K562 (cell line): ENCODE results near the gene TIMM50. TPM values are rescaled to one million over a fixed set of nuclear protein-coding genes. Genes with fewer than 3 reads are reported as not detected.

ENCODE experiments used
- CTCF ChIP-seq, 3 experiments: IDR thresholded peaks in 2 of 3; conservative IDR thresholded peaks in 1 of 3; 2 replicates each; pipeline ENCODE4 v1.5.1; 2011 to 2012; ENCODE audit warnings: low read length in 3 of 3, mild to moderate bottlenecking in 3 of 3, control low read depth in 2 of 3, improper control_type of control experiment in 1 of 3, inconsistent platforms in 1 of 3, low read depth in 1 of 3, mixed read lengths in 1 of 3, moderate library complexity in 1 of 3; ENCODE audit not compliant: insufficient read depth in 2 of 3
- E2F8 ChIP-seq: fragments of 450-650 bp; IDR thresholded peaks from 2 replicates; pipeline ENCODE4 v1.7.1; 2018; ENCODE audit warnings: mild to moderate bottlenecking, low read depth; ENCODE audit not compliant: partially characterized antibody
- FOXM1 ChIP-seq, 2 experiments: fragments of 450-650 bp in 1 of 2; sonication (generic) in 1 of 2; formaldehyde crosslinking in 1 of 2; IDR thresholded peaks; 2 replicates each; pipeline versions ENCODE4 v1.6.1 to v1.9.0; 2017 to 2022; ENCODE audit warnings: low read depth in 2 of 2, mild to moderate bottlenecking in 2 of 2, missing genetic modification reagents in 1 of 2, moderate library complexity in 1 of 2
- FUS ChIP-seq: fragments of 200-400 bp; formaldehyde crosslinking; optimal IDR thresholded peaks from 2 replicates; pipeline ENCODE3; 2017; ENCODE audit warnings: low read depth, low read length
- HOMEZ ChIP-seq: fragments of 250-450 bp; sonication (Bioruptor Pico); IDR thresholded peaks from 2 replicates; pipeline ENCODE4 v1.4.0; 2020; ENCODE audit warnings: mild to moderate bottlenecking, moderate library complexity
- KLF16 ChIP-seq: IDR thresholded peaks from 2 replicates; pipeline ENCODE4 v1.6.1; 2016; ENCODE audit warnings: antibody characterized with exemption
- MCM5 ChIP-seq: fragments of 450-650 bp; IDR thresholded peaks from 2 replicates; pipeline ENCODE4 v1.6.1; 2016; ENCODE audit warnings: low read depth
- MTA1 ChIP-seq: fragments of 450-650 bp; IDR thresholded peaks from 2 replicates; pipeline ENCODE4 v1.6.1; 2017; ENCODE audit warnings: borderline replicate concordance
- PRPF4 ChIP-seq: fragments of 200-400 bp; formaldehyde crosslinking; IDR thresholded peaks from one replicate; pipeline ENCODE4 v1.6.1; 2017; ENCODE audit warnings: low read length, low read depth, mild to moderate bottlenecking; ENCODE audit not compliant: insufficient read depth, poor library complexity, severe bottlenecking
- RAD51 ChIP-seq: fragments of 450-650 bp; IDR thresholded peaks from 2 replicates; pipeline ENCODE4 v1.7.1; 2016; ENCODE audit warnings: low read depth, mild to moderate bottlenecking, borderline replicate concordance
- RREB1 ChIP-seq: fragments of 250-450 bp; sonication (Bioruptor Pico); IDR thresholded peaks from 2 replicates; pipeline ENCODE4 v1.4.0; 2020
- SREBF1 ChIP-seq: fragments of 150-350 bp; IDR thresholded peaks from 2 replicates; pipeline ENCODE4 v1.6.1; 2014; ENCODE audit warnings: antibody characterized with exemption, low read depth, low read length, borderline replicate concordance
- polyA plus RNA-seq, 8 experiments: library from polyadenylated mRNA; depleted of rRNA in 4 of 8; stranded (reverse) in 5 of 8; unstranded in 3 of 8; fragments of >200 nt; fragmentation: Nextera tagmentation in 2 of 8; fragmentation: Illumina TruSeq in 1 of 8; extraction: Ambion mirVana in 2 of 8; extraction: Trizol in 1 of 8; gene quantifications; 2 replicates each; pipeline versions ENCODE4 v1.2.1 to v1.2.3, GENCODE V29; 2011 to 2014; ENCODE audit warnings: inconsistent platforms in 1 of 8, missing spikeins in 1 of 8
- total RNA-seq, 7 experiments: library from RNA; depleted of rRNA in 6 of 7; stranded (reverse); fragments of >200 nt in 6 of 7; fragmentation: Illumina TruSeq in 2 of 7; extraction: Trizol in 2 of 7; gene quantifications; 2 replicates each; pipeline versions ENCODE4 v1.2.1 to v1.2.3, GENCODE V29; 2011 to 2021; ENCODE audit warnings: low replicate concordance in 1 of 7

TIMM50 gene
- total and polyA plus RNA-seq, 9 of the 15 experiments (the other 6 are each of a cell fraction or from before 2014, with no cell fraction given) = 28.3 to 221 (median 170) TPM

GRCh38 chr19:39539518-39540332 is 59.1 kb downstream of the TIMM50 start, which contains the start of gene EID2 (continued):
- TF ChIP-seq CTCF (IDR thresholded peaks at IDR 0.05 in 2 of 3, conservative IDR thresholded peaks at IDR 0.05 in 1 of 3; ENCODE audit: insufficient read depth in 2 of 3, low read depth in 1 of 3, low read length in 3 of 3) (peak; percentile 81 to 91 (median 91)), E2F8 (no peak), SREBF1 (no peak), HOMEZ (no peak), KLF16 (peak; percentile 57; the same call in 1 of the 2 replicates), FUS (no peak), MTA1 (no peak), FOXM1 (IDR thresholded peaks at IDR 0.05; ENCODE audit: low read depth) (no peak), FOXM1 (CRISPR knock-in tag; IDR thresholded peaks at IDR 0.05; ENCODE audit: low read depth) (no peak), RAD51 (no peak), RREB1 (CRISPR knock-in tag) (no peak), MCM5 (no peak), PRPF4 (no peak)
